HepG2 (cell line): ENCODE results near the gene CFAP54. TPM values are rescaled to one million over a fixed set of nuclear protein-coding genes. Genes with fewer than 3 reads are reported as not detected.

Source experiments
- CSRNP1 ChIP-seq: sonication (generic); formaldehyde crosslinking; IDR thresholded peaks from 2 replicates; pipeline ENCODE4 v1.8.1; 2023; ENCODE audit warnings: mild to moderate bottlenecking, missing genetic modification reagents
- E2F5 ChIP-seq: sonication (generic); formaldehyde crosslinking; conservative IDR thresholded peaks from 2 replicates; pipeline ENCODE4 v1.4.0; 2020; ENCODE audit warnings: missing genetic modification reagents
- EZH2 ChIP-seq: conservative IDR thresholded peaks from 2 replicates; pipeline ENCODE4 v1.6.1; 2012; ENCODE audit warnings: mild to moderate bottlenecking, low read depth, low read length, moderate library complexity
- GATA4 ChIP-seq: sonication (generic); IDR thresholded peaks from 2 replicates; pipeline ENCODE4 v1.6.1; 2016; ENCODE audit warnings: antibody characterized with exemption, low read depth, borderline replicate concordance
- HNF4G ChIP-seq, 2 experiments: sonication (generic) in 1 of 2; formaldehyde crosslinking in 1 of 2; IDR thresholded peaks; 2 replicates each; pipeline versions ENCODE4 v1.4.0 to v1.6.1; 2011 to 2020; ENCODE audit warnings: borderline replicate concordance in 2 of 2, low read depth in 2 of 2, mild to moderate bottlenecking in 2 of 2, low read length in 1 of 2, missing genetic modification reagents in 1 of 2, moderate library complexity in 1 of 2
- IKZF5 ChIP-seq: IDR thresholded peaks from 2 replicates; pipeline ENCODE4 v1.6.1; 2018; ENCODE audit warnings: missing genetic modification reagents, mild to moderate bottlenecking, missing compliant biosample characterization
- IRF2 ChIP-seq: IDR thresholded peaks from 2 replicates; pipeline ENCODE4 v1.6.1; 2018; ENCODE audit warnings: missing genetic modification reagents, missing compliant biosample characterization
- JARID2 ChIP-seq: sonication (generic); formaldehyde crosslinking; IDR thresholded peaks from 2 replicates; pipeline ENCODE4 v1.8.1; 2023; ENCODE audit warnings: missing genetic modification reagents, inconsistent platforms; ENCODE audit not compliant: insufficient replicate concordance
- KDM3A ChIP-seq: IDR thresholded peaks from 2 replicates; pipeline ENCODE4 v1.6.1; 2018; ENCODE audit warnings: low read depth, missing compliant biosample characterization
- KMT2A ChIP-seq: sonication (generic); formaldehyde crosslinking; IDR thresholded peaks from 2 replicates; pipeline ENCODE4 v1.4.0; 2020; ENCODE audit warnings: missing genetic modification reagents
- KMT2B ChIP-seq: IDR thresholded peaks from 2 replicates; pipeline ENCODE4 v1.6.1; 2016; ENCODE audit warnings: missing genetic modification reagents, missing compliant biosample characterization
- MYC ChIP-seq: sonication (generic); formaldehyde crosslinking; IDR thresholded peaks from 2 replicates; pipeline ENCODE4 v1.9.0; 2021; ENCODE audit warnings: missing genetic modification reagents, borderline replicate concordance
- NCOA1 ChIP-seq: sonication (generic); formaldehyde crosslinking; IDR thresholded peaks from 2 replicates; pipeline ENCODE4 v1.9.0; 2021; ENCODE audit warnings: missing genetic modification reagents
- NFE2 ChIP-seq: sonication (generic); formaldehyde crosslinking; IDR thresholded peaks from 2 replicates; pipeline ENCODE4 v1.4.0; 2020; ENCODE audit warnings: missing genetic modification reagents
- NONO ChIP-seq, 2 experiments: fragments of 450-650 bp in 1 of 2; sonication (generic) in 1 of 2; formaldehyde crosslinking in 1 of 2; IDR thresholded peaks in 1 of 2; conservative IDR thresholded peaks in 1 of 2; 2 replicates each; pipeline versions ENCODE4 v1.6.1 to v1.8.0; 2017 to 2022; ENCODE audit warnings: mild to moderate bottlenecking in 1 of 2, missing genetic modification reagents in 1 of 2, moderate library complexity in 1 of 2
- PCBP1 ChIP-seq: fragments of 200-400 bp; formaldehyde crosslinking; IDR thresholded peaks from 2 replicates; pipeline ENCODE4 v1.6.1; 2017; ENCODE audit warnings: mild to moderate bottlenecking, low read depth, low read length, borderline replicate concordance
- XBP1 ChIP-seq: sonication (generic); formaldehyde crosslinking; IDR thresholded peaks from 2 replicates; pipeline ENCODE4 v1.5.0; 2020; ENCODE audit warnings: missing genetic modification reagents
- YEATS2 ChIP-seq: sonication (generic); formaldehyde crosslinking; IDR thresholded peaks from 2 replicates; pipeline ENCODE4 v1.4.0; 2020; ENCODE audit warnings: missing genetic modification reagents, borderline replicate concordance
- ZBTB2 ChIP-seq: sonication (generic); formaldehyde crosslinking; IDR thresholded peaks from 2 replicates; pipeline ENCODE4 v1.8.0; 2022; ENCODE audit warnings: low read depth, missing genetic modification reagents
- ZNF251 ChIP-seq: sonication (generic); formaldehyde crosslinking; IDR thresholded peaks from 2 replicates; pipeline ENCODE4 v1.9.0; 2021; ENCODE audit warnings: mild to moderate bottlenecking, missing genetic modification reagents
- ZNF326 ChIP-seq: sonication (generic); formaldehyde crosslinking; IDR thresholded peaks from 2 replicates; pipeline ENCODE4 v1.4.0; 2020; ENCODE audit warnings: missing genetic modification reagents, borderline replicate concordance
- ZNF558 ChIP-seq: sonication (generic); formaldehyde crosslinking; IDR thresholded peaks from 2 replicates; pipeline ENCODE4 v1.9.0; 2022; ENCODE audit warnings: mild to moderate bottlenecking, missing genetic modification reagents, borderline replicate concordance
- ZNF563 ChIP-seq: sonication (generic); formaldehyde crosslinking; IDR thresholded peaks from 2 replicates; pipeline ENCODE4 v1.8.0; 2022; ENCODE audit warnings: mild to moderate bottlenecking, moderate library complexity, missing genetic modification reagents
- polyA plus RNA-seq, 8 experiments: library from polyadenylated mRNA; depleted of rRNA in 3 of 8; stranded (reverse) in 7 of 8; unstranded in 1 of 8; fragments of >200 nt; fragmentation: Illumina TruSeq in 4 of 8; extraction: Trizol in 4 of 8; gene quantifications; 2 replicates each; pipeline versions ENCODE4 v1.2.1 to v1.2.3, GENCODE V29; 2011 to 2016; ENCODE audit warnings: low read depth in 4 of 8, missing spikeins in 1 of 8, mixed read lengths in 1 of 8; ENCODE audit not compliant: insufficient read depth in 1 of 8
- total RNA-seq, 5 experiments: library from RNA; depleted of rRNA; stranded (reverse); fragments of >200 nt; fragmentation: Illumina TruSeq; extraction: Trizol; gene quantifications; 2 replicates each; pipeline ENCODE4 v1.2.3, GENCODE V29; 2016; ENCODE audit warnings: low read depth in 1 of 5

CFAP54 gene
- total and polyA plus RNA-seq, 2 of the 13 experiments (the other 11 are each of a cell fraction or from before 2014, with no cell fraction given) = not detected

- no peak; the same call in 1 of the 2 replicates for TF ChIP-seq CSRNP1 (CRISPR knock-in tag)
- no peak; the same call in 1 of the 2 replicates for TF ChIP-seq ZNF558 (CRISPR knock-in tag)
- no peak; the same call in 1 of the 2 replicates for TF ChIP-seq IKZF5 (CRISPR knock-in tag)
- no peak for TF ChIP-seq NFE2 (CRISPR knock-in tag)
- TF ChIP-seq XBP1 (CRISPR knock-in tag) = peak; percentile 49; the same call in 1 of the 2 replicates
- TF ChIP-seq KMT2A (CRISPR knock-in tag) = peak; percentile 86
- TF ChIP-seq HNF4G (IDR thresholded peaks at IDR 0.05; ENCODE audit: borderline replicate concordance, low read depth, low read length) = no peak
- peak; percentile 5; the same call in 1 of the 2 replicates for TF ChIP-seq HNF4G (CRISPR knock-in tag; IDR thresholded peaks at IDR 0.05; ENCODE audit: borderline replicate concordance, low read depth)
- TF ChIP-seq JARID2 (CRISPR knock-in tag) = no peak
- TF ChIP-seq KDM3A (CRISPR knock-in tag) = peak; percentile 87; the same call in 1 of the 2 replicates
- TF ChIP-seq EZH2 = no peak
- 0 out of 2 replicates have a peak, but pooled peaks have one; percentile 40 for TF ChIP-seq ZNF563
- no peak for TF ChIP-seq NONO (IDR thresholded peaks at IDR 0.05)
- TF ChIP-seq NONO (CRISPR knock-in tag; conservative IDR thresholded peaks at IDR 0.05) = peak; percentile 85
- peak; percentile 62; the same call in 1 of the 2 replicates for TF ChIP-seq MYC (CRISPR knock-in tag)
- TF ChIP-seq PCBP1 = no peak
- no peak for TF ChIP-seq NCOA1 (CRISPR knock-in tag)
- no peak for TF ChIP-seq GATA4
- TF ChIP-seq ZBTB2 (CRISPR knock-in tag) = peak; percentile 93
- TF ChIP-seq E2F5 (CRISPR knock-in tag) = 0 out of 2 replicates have a peak, but pooled peaks have one; percentile 23
- TF ChIP-seq IRF2 = peak; percentile 58; the same call in 1 of the 2 replicates
- peak; percentile 79; the same call in 1 of the 2 replicates for TF ChIP-seq YEATS2 (CRISPR knock-in tag)
- TF ChIP-seq ZNF251 = no peak
- TF ChIP-seq ZNF326 (CRISPR knock-in tag) = no peak
- TF ChIP-seq KMT2B (CRISPR knock-in tag) = peak; percentile 92
Measured at GRCh38 chr12:96906849-96907670, 417.7 kb downstream of the CFAP54 start, which contains the start of gene NEDD1 (continued).
